Fibroblast of skin of scalp (primary cell): ENCODE measurements around the gene RERE.
A peak's percentile ranks its signal among the peaks of the same experiment; 100 is the strongest.
"Not testable (repeated sequence)": the region's sequence is repeated elsewhere in the genome, so short reads cannot be mapped to it uniquely, and the experiment has no call there.

Source experiments
- DNase-seq: peaks from one replicate; pipeline ENCODE4 v3.0.0-alpha.2; 2013

Gene RERE

DNA sequence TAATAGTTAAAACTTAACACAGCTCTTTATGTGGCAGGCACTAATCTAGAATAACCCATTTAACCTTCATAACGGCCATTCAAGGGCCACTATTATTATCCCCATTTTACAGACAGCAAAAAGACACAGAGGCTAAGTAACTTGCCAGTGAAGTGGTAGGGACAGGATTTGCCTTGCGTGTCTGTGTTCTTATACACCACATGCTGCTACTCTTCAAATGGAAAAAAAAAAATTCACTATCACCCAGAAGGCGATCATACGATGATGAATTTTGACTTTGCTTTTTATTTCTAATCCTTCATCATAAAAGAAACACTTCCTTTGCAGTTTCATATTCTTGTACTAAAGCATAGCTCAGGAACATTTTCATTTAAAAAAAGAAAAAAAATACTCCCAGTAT is 65.5 kb downstream of the RERE start:
- no peak for DNase-seq

DNA sequence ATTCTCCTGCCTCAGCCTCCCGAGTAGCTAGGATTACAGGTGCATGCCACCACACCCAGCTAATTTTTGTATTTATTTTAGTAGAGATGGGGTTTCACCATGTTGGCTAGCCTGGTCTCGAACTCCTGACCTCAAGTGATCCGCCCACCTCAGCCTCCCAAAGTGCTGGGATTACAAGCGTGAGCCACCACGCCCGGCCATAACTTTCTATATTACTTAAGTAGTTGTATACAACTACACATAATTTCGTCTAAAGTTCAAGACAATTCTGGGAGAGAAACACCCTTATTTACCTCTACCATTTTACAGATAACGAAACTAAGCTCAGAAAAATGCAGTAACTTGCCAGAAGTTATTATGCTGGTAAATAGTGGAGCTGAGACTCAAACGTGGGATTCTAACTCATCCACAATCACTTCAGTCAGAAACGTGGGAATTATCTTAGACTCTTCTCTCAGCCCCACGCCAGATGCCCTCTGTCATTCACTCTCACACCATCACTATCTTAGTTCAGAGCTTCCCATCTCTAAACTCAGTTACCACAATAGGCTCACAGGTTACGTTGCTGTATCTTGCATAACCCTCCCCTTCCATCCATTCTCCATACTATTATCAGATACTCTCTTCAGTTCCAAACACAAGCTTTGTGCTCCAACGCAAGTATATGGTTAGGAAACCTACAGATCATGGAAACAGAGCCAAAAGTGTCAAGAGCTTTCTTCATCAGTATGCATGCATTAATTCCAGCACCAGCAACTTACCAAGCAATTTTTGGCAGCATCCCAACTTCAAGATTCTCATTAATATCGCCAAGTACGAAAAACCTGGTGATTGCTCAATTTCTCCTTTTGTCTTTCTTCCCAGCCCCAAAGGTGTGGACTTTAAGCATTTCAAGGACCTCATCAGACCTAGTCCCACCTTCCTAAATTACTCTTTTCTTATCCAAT is 69.3 kb downstream of the RERE start:
- DNase-seq: no peak

DNA sequence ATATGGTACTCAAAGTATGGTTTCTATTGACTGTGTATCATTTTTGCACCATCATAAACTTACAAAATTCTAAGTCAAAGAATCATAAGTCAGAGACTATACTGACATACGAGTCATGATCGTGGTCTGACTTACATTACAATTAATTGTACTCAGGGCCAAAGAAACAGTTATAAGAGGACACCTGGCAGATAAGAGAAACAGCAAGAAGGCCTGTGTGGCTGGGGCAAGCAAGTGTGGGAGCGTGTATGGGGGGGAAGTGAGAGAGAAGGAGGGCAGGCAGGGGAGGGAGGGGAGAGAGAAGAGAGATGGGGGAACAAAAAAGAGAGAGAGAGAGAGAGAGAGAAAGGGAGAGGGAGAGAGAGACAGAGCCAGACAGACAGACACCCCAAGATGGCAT is 70.9 kb downstream of the RERE start:
- DNase-seq: peak; percentile 14

DNA sequence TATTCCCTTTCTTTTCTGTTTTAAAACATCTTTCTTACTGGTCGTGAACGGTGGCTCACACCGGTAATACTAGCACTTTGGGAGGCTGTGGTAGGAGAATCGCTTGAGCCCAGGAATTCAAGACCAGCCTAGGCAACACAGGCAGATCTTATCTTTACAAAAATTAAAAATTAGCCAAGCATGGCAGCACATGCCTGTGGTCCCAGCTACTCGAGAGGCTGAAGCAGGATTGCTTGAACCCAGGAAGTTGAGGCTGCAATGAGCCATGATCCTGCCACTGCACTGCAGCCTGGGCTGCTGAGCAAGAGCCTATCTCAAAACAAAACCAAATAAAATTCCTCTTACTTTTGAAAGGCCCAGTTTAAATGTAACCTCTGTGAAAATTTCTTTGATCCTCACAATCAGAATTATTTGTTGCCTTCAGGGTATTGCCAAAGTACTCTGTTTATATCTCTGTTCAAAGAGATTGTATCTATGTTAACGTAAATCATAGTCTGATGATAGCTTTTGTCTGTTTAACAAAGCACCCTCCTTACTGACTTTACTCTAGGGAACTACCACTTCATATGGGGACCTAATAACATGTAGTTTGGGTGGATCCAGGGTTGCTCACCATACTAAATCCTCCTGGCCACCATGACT is 71.6 kb downstream of the RERE start:
- DNase-seq: no peak

DNA sequence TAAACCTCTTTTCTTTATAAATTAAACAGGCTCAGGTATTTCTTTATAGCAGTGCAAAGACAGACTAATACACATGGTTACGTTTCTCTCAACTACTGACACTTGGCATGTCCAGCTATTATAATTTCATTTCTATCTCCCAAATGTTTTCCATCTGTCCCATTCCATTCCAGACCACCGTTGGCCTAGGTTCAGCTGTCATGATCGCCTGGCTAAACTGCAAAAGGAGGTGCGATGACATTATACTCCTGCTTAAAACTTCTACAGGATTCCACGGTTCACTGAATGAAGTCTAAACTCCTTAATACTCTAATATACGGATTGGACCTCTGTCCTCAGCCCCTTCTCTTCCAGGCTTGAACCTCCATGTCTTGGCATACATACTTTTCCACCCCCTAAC is 72.1 kb downstream of the RERE start:
- no peak for DNase-seq

DNA sequence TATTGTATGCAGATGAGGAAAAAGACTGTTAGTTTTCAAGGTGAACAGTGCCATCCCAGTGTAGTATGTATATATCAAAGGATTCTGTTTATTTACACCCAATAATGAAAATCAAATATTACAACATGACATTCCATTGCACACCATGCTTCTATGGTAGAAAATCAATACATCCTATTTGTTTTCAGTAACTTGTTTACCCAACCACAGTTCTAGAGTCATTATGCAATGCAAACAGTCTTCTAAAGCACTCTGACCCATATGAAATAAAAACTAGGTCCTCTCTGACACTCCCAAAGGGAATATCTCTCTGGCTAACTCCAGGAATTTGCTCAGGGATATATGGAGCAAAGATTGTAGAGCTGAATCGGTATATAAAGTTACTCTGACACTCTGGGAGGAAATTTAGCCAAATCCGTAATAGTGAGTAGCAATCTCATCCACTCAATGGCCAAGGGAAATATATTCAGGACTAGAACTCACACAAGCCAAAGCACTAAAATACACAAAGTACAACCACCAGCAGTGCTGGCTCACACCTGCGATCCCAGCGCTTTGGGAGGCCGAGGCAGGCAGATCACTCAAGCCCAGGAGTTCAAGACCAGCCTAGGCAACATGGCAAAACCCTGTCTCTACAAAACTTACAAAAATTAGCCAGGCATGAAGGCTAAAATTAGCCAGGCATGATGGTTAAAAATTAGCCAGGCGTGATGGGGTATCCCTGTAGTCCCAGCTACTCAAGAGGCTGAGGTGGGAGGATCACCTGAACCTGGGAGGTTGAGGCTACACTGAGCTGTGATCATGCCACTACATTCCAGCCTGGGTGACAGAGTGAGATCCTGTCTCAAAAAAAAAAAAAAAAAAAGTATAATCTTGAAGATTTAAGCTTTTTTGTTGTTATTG is 75.2 kb downstream of the RERE start:
- DNase-seq: no peak

DNA sequence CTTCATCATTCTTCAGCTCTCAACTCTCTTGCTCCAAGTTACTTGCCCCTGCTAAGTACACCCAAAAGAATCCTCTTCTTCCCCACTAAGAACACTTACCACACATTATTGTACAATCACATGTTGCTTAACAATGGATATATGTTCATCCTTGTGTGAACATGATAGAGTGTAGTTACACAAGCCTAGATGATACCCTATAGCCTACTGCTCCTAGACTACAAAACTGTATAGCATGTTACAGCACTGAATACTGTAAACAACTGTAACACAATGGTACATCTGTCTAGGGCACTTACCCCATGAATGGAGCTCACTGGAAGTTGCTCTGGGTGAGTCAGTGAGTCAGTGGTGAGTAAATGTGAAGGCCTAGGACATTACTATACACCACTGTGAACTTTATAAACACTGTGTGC is 77.4 kb downstream of the RERE start:
- DNase-seq: peak; percentile 44

DNA sequence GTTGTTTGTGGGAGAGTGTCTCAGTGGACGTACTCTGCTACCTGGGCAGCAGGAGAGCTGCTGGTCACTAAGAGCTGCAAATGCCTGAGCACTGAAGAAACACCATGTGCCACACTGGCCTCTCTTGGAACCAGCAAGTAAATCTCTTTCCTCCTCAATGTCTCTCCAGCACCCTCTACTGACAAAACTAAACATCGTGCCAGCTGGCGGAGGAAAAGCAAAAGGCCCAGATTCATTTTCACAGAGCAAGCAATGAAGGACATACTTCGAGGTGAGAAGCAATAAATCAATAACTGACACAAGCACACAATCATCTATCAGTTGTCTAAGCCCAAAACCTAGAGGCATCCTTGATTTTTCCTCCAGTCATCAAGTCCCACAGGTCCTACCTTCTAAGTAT is 78.1 kb downstream of the RERE start:
- DNase-seq: no peak

DNA sequence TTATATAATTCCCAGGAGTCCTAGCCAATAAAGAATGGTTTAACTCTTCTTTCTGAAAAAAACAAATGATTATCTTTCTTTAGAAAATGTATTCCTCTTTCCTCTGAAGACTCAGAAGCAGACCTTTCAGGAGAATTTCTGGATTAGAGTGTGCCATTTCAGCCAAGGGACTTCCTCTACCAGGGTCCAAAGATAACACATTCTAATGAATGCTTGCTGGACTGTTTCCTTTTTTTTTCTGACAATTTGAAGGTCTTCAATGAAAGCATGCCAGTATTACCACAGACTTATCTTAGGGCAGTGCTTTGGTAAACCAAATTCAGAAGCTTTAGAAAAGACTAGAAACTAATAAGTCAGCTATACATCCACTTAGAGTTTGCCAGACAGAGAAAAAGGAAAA is 80.5 kb downstream of the RERE start:
- DNase-seq: no peak

DNA sequence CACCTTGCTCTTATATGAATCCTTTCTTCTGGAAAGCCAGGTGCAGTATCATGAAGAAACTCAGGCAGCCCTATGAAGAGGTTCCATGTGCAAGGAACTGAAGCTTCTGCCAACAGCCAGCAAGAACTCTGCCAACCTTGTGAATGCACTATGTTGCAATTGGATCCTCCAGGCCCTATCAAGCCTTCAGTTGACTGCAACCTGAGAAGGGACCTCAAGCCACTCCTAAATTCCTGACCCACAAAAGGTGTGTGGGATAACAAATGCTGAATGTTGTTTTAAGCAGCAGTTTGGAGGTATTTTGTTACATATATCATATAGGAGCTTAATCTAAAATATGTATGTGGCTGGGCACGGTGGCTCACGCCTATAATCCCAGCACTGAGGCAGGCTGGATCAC is 84.0 kb downstream of the RERE start:
- no peak for DNase-seq

DNA sequence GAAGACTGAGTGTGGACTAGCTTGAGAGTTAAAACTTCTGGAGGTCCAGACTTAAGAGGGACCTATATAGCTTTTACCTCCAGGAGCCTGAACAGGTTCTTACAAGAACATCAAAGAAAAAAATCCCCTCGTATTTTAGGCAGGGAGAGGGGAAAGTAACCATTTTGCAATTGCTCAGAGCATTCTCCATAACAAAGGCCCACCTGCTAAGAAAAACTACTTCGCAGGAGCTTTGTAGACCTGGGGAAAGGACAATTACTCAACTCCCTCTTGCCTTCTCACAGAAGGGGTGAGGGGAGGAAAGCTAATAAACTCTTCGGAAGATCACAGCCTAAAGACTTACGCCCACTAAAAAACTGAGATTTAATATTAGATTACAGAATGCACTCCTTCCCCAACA is 86.3 kb downstream of the RERE start:
- DNase-seq: no peak

DNA sequence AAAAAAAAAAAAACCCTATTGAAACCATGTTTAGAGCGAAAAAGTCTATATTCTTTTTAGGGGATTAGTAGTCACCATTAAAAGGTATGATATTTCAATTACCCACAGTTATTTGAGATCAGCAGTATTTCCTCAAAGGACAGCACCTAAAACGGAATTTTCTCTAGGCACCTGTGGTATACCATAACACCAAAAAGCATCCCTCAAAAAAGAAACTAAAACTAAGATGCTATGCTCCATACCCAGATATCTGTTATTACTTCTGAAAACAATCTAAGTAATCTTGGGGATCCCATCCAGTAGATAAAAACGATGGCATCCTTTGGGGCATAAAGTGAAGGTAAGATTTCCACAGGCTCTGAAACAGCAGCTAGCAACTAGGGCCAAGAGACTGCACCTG is 89.0 kb downstream of the RERE start:
- no peak for DNase-seq

DNA sequence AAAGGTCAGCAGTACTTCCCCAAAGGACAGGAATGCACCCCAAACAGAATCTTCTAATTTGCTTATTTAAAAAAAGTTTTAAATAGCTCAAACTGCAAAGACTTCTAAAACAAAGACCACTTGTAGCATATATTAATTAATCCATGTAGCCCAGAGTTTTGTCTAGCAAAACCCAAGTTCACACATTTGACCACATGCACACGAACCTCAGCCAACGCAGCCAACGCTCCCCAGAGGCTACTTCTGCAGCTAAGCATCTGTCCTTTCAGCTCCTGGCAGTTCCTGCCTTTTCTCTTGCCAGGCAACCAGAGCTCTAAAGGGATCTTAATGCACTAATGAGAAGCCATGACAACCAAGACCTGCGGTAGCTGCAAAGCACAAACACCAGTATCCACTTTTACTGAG is 89.6 kb downstream of the RERE start:
- no peak for DNase-seq

DNA sequence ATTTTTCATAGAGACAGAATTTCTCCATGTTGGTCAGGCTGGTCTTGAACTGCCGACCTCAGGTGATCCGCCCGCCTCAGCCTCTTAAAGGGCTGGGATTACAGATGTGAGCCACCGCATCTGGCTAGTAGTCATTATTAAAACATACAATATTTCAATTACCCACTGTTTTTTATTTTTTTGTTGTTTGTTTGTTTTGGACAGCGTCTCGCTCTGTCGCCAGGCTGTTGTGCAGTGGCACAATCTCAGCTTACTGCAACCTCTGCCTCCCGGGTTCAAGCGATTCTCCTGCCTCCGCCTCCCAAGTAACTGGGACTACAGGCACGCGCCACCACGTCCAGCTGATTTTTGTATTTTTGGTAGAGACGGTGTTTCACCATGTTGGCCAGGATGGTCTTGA is 90.1 kb downstream of the RERE start:
- not testable (repeated sequence) for DNase-seq

DNA sequence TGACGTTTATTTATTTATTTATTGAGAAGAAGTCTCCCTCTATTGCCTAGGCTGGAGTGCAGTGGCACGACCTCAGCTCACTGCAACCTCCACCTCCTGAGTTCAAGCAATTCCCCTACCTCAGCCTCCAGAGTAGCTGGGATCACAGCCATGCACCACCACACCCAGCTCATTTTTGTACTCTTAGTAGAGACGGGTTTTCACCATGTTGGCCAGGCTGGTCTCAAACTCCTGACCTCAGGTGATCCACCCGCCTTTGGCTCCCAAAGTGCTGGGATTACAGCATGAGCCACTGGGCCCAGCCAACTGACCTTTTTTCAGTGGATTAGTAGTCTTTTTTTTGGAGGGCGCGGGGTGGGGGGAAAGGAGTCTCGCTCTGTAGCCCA is 90.6 kb downstream of the RERE start:
- DNase-seq: not testable (repeated sequence)

DNA sequence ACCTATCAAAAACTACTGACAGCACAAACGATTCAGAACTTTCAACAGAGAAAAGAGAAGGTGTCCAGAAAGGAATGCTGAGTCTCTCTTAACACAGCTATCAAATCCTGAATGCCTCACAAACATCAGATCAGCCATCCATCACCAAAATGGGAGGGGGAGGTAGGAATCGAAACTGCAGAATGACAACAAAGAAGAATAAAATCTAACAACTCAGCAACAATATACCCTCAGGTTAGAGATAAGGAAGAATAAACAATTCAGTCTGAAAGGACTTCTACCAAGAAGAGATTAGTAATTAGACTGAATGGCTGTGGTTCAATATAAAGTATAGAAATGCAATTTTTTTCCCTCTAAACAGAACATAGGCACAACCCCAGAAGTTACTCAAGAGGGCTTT is 94.4 kb downstream of the RERE start:
- no peak for DNase-seq

DNA sequence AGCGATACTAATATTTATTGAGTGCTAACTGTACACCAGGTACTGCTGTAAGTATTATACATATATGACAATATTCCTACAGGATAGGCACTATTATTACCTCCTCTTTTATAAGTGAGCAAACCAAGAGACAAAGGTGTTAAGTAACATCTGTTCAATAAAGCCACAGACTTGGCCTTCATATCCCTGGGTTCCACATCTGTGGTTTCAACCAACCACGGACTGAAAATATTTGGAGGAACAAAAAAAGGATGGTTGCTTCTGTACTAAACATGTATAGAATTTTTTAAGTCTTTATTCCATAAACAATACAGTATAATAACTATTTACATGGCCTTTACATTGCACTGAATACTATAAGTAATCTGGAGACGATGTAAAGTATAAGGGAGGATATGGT is 95.1 kb downstream of the RERE start:
- DNase-seq: no peak

DNA sequence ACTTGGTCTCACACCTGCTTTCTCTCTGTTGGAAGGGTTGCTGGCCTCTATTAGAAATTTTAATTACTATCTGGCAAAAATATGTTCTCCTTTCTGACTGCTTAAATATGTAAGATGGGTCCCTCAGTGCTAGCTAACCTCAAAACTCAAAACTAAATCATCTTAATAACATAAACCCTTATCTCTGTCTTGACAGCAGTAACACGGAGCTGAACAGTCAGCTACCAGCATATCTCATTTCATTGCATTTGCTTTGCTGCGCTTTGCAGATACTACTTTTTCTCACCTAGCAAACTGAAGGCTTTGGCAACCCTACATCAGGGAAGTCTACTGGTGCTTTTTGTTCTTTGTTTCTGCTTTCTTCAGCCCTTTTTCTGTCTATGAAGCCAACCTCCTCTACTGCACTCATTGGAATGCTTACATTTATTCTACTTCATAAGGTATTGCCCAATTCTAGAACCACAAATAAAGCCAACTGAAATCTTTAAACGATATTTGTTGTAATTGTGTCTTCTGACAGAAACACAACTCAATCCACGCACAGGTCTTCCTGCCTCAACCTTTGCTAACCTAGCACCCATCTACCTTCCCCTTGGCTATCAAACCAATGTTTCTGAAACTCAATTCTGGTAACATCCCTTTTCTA is 95.6 kb downstream of the RERE start:
- no peak for DNase-seq

DNA sequence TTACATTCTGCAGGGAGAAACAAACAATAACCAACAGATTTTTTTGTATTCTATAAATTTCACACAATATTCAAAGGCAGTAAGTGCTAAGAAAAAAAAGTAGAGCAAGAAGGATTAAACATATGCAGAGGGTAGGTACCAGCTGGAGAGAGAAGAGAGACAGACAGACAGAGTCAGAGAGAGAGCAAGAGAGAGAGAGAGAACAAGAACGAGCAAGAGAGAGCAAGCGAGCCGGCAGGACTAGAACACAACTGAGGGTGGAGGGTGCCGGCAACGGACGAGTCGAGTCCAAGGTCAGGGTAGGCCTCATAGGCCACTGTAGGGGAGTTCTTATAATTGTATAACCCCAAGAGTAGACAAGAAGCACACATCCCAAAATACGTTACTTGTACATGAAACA is 97.1 kb downstream of the RERE start:
- no peak for DNase-seq

DNA sequence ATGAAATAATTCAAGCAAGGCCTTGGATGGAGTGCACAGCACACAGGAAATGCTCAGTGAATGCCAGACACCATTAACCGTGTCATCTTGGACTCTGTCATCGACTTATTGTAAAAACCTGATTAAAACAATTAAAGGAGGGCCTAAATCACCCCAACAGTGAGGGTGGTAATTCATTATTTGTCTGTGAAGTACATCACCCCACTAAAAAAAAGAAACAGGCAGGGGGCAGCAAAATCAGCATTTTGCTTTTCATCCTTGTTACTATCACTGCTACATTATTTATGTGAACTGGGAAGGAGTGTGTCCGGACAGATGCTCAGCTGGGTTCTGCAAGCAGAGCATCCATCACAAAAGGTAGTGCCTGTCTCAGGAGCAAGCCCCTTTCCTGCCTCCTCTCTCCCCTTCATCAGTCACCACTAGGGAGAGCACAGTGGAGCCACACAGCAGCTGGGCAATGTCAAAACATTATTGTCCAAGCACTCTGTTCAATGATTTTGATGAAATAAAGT is 98.5 kb downstream of the RERE start:
- DNase-seq: no peak

DNA sequence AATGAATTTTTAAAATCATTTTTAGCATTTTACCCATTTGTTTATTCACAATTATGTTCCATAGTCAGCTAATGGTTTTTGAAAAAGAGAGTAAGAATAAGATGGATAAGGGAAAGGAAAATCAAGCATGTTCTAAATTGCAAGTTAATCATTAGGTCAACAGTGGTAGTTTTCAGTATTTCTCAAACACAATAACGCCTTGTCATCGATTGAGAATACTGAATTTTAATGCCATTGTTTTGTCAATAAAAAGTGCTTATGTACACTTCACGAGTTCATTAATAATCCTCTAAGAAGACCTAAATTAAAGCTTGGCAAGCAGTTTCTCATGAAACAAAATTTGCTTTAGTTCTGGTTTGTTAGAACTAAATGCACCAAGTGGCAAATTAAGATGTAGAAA is 100.3 kb downstream of the RERE start:
- DNase-seq: no peak

DNA sequence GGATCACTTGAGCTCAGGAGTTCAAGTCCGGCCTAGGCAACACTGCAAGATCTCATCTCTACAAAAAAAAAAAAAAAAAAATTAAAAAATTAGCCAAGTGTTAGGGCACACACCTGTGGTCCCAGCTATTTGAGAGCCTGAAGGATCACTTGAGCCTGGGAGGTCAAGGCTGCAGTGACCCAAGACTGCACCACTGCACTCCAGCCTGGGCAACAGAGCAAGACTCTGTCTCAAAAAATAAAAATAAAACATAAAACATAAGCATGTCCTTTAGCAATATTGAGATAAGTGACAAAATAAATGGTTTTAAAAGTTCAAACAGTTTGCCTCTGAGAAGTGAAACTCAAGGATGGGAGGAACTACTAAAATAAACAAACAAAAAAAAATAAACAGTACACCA is 101.2 kb downstream of the RERE start:
- DNase-seq: no peak
